ENCODE measurements around the gene ERGIC3. TPM values are rescaled to one million over a fixed set of nuclear protein-coding genes. Genes with fewer than 3 reads are reported as not detected.

ERGIC3 gene
- total and polyA plus RNA-seq, 2 of the 13 experiments (the other 11 are each of a cell fraction or from before 2014, with no cell fraction given) = 407 to 670 TPM

DNA sequence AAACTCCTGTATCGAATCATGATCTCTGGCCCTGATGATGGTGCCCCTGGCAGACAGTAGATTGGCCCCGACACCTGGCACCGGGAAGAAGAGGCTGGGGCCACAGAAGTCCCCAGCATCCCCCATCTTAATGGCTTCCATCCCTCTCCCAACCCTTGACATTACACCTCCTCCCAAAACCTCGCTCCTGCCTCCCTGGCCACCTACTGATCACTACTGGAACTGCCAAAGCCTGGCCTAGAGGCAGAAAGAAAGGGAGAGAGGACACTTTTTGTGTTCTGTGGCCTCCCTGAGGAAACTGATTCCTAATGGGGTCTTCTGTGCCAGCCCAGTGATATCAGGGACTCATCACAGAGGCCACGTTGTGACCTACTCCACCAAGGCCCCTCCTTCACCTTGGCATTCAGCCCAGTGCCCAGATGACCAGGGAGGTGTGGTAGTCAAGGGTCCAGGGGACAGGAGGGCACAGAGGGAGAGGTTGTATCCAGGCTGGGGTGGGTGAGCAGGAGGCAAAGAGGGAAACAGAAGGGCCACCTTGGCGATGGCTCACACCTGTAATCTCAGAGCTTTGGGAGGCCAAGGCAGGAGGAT is 18.5 kb upstream of the ERGIC3 start (continued):
- TF ChIP-seq ZSCAN30 (CRISPR knock-in tag; IDR thresholded peaks at IDR 0.05) (no peak), MYC (CRISPR knock-in tag; IDR thresholded peaks at IDR 0.05; ENCODE audit: borderline replicate concordance) (peak; percentile 27; the same call in 1 of the 2 replicates), ZNF768 (CRISPR knock-in tag; IDR thresholded peaks at IDR 0.05) (peak; percentile 11; the same call in 1 of the 2 replicates), STAG1 (CRISPR knock-in tag; IDR thresholded peaks at IDR 0.05) (peak; percentile 61), WIZ (CRISPR knock-in tag; IDR thresholded peaks at IDR 0.05) (no peak), SPEN (CRISPR knock-in tag; IDR thresholded peaks at IDR 0.05; ENCODE audit: low read depth) (no peak), FOXK1 (CRISPR knock-in tag; IDR thresholded peaks at IDR 0.05; ENCODE audit: borderline replicate concordance, low read depth) (no peak), MAF1 (CRISPR knock-in tag; IDR thresholded peaks at IDR 0.05; ENCODE audit: borderline replicate concordance) (no peak), ZNF225 (CRISPR knock-in tag; IDR thresholded peaks at IDR 0.05) (peak; percentile 48; the same call in 1 of the 2 replicates), RAD21 (CRISPR knock-in tag; IDR thresholded peaks at IDR 0.05) (peak; percentile 49)
- TF ChIP-seq, protein P1, sequence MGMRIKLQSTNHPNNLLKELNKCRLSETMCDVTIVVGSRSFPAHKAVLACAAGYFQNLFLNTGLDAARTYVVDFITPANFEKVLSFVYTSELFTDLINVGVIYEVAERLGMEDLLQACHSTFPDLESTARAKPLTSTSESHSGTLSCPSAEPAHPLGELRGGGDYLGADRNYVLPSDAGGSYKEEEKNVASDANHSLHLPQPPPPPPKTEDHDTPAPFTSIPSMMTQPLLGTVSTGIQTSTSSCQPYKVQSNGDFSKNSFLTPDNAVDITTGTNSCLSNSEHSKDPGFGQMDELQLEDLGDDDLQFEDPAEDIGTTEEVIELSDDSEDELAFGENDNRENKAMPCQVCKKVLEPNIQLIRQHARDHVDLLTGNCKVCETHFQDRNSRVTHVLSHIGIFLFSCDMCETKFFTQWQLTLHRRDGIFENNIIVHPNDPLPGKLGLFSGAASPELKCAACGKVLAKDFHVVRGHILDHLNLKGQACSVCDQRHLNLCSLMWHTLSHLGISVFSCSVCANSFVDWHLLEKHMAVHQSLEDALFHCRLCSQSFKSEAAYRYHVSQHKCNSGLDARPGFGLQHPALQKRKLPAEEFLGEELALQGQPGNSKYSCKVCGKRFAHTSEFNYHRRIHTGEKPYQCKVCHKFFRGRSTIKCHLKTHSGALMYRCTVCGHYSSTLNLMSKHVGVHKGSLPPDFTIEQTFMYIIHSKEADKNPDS (CRISPR knock-in tag; IDR thresholded peaks at IDR 0.05) = no peak
- TF ChIP-seq, protein P2, sequence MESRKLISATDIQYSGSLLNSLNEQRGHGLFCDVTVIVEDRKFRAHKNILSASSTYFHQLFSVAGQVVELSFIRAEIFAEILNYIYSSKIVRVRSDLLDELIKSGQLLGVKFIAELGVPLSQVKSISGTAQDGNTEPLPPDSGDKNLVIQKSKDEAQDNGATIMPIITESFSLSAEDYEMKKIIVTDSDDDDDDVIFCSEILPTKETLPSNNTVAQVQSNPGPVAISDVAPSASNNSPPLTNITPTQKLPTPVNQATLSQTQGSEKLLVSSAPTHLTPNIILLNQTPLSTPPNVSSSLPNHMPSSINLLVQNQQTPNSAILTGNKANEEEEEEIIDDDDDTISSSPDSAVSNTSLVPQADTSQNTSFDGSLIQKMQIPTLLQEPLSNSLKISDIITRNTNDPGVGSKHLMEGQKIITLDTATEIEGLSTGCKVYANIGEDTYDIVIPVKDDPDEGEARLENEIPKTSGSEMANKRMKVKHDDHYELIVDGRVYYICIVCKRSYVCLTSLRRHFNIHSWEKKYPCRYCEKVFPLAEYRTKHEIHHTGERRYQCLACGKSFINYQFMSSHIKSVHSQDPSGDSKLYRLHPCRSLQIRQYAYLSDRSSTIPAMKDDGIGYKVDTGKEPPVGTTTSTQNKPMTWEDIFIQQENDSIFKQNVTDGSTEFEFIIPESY (CRISPR knock-in tag; IDR thresholded peaks at IDR 0.05) = 0 out of 2 replicates have a peak, but pooled peaks have one; percentile 8
- TF ChIP-seq, protein P3, sequence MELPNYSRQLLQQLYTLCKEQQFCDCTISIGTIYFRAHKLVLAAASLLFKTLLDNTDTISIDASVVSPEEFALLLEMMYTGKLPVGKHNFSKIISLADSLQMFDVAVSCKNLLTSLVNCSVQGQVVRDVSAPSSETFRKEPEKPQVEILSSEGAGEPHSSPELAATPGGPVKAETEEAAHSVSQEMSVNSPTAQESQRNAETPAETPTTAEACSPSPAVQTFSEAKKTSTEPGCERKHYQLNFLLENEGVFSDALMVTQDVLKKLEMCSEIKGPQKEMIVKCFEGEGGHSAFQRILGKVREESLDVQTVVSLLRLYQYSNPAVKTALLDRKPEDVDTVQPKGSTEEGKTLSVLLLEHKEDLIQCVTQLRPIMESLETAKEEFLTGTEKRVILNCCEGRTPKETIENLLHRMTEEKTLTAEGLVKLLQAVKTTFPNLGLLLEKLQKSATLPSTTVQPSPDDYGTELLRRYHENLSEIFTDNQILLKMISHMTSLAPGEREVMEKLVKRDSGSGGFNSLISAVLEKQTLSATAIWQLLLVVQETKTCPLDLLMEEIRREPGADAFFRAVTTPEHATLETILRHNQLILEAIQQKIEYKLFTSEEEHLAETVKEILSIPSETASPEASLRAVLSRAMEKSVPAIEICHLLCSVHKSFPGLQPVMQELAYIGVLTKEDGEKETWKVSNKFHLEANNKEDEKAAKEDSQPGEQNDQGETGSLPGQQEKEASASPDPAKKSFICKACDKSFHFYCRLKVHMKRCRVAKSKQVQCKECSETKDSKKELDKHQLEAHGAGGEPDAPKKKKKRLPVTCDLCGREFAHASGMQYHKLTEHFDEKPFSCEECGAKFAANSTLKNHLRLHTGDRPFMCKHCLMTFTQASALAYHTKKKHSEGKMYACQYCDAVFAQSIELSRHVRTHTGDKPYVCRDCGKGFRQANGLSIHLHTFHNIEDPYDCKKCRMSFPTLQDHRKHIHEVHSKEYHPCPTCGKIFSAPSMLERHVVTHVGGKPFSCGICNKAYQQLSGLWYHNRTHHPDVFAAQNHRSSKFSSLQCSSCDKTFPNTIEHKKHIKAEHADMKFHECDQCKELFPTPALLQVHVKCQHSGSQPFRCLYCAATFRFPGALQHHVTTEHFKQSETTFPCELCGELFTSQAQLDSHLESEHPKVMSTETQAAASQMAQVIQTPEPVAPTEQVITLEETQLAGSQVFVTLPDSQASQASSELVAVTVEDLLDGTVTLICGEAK (IDR thresholded peaks at IDR 0.05) = no peak
- TF ChIP-seq, protein P3 (CRISPR knock-in tag; IDR thresholded peaks at IDR 0.05) = no peak
- TF ChIP-seq, protein P4, sequence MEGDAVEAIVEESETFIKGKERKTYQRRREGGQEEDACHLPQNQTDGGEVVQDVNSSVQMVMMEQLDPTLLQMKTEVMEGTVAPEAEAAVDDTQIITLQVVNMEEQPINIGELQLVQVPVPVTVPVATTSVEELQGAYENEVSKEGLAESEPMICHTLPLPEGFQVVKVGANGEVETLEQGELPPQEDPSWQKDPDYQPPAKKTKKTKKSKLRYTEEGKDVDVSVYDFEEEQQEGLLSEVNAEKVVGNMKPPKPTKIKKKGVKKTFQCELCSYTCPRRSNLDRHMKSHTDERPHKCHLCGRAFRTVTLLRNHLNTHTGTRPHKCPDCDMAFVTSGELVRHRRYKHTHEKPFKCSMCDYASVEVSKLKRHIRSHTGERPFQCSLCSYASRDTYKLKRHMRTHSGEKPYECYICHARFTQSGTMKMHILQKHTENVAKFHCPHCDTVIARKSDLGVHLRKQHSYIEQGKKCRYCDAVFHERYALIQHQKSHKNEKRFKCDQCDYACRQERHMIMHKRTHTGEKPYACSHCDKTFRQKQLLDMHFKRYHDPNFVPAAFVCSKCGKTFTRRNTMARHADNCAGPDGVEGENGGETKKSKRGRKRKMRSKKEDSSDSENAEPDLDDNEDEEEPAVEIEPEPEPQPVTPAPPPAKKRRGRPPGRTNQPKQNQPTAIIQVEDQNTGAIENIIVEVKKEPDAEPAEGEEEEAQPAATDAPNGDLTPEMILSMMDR (CRISPR knock-in tag; IDR thresholded peaks at IDR 0.05) = peak; percentile 76
